GM12874 (cell line): ENCODE data around the gene DNASE1L2.

Experiments used
- TF ChIP-seq, protein P1 (sequence below): IDR thresholded peaks from 2 replicates; pipeline ENCODE4 v1.5.1; 2011; ENCODE audit warnings: low read depth, mild to moderate bottlenecking, control low read depth, low read length, moderate library complexity; ENCODE audit not compliant: insufficient read depth

The DNASE1L2 gene

GRCh38 chr16:2238150-2238837 is 2.0 kb downstream of the DNASE1L2 start:
- TF ChIP-seq, protein P1, sequence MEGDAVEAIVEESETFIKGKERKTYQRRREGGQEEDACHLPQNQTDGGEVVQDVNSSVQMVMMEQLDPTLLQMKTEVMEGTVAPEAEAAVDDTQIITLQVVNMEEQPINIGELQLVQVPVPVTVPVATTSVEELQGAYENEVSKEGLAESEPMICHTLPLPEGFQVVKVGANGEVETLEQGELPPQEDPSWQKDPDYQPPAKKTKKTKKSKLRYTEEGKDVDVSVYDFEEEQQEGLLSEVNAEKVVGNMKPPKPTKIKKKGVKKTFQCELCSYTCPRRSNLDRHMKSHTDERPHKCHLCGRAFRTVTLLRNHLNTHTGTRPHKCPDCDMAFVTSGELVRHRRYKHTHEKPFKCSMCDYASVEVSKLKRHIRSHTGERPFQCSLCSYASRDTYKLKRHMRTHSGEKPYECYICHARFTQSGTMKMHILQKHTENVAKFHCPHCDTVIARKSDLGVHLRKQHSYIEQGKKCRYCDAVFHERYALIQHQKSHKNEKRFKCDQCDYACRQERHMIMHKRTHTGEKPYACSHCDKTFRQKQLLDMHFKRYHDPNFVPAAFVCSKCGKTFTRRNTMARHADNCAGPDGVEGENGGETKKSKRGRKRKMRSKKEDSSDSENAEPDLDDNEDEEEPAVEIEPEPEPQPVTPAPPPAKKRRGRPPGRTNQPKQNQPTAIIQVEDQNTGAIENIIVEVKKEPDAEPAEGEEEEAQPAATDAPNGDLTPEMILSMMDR: no peak

DNA sequence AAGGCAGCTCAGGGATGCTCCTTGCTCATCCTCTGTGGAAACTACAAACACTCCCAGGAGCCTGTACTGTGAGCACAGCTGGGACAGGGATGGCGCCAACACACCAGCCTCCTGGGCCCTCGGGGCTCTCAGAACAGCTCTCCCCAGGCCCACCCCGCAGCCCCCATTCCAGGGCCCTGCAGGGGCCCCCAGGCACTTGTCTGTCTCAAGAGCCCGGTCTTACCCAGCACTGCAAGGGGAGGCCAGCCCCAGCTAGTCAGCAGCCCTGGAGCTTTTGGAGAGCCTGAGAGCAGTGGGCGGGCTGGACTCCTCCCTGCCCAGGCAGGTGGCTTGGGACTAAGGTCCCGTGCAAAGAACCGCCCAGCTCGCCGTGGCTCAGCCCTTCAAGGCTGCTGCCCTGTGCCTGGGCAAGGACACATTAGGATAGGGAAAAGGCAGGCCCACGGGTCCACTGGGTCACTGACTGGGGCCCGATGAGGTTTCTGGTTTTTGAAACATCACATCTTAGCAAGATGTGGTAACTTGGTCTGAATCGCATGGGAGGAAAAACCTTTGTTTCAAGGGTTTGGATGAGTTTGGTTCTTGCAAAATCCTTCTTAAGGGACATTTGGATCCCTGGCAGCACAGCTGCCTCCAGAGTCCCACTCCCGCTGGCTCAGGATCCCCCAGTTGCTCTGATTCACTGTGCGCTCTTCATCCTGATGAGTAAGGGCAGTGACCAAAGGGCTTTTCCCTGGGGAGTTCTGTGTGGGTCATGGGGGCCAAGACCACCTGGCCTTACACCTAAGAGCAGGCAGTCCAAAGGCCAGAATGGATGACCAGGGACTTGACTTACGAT is 2.8 kb downstream of the DNASE1L2 start:
- TF ChIP-seq, protein P1: no peak

- TF ChIP-seq, protein P1: no peak
Observed at GRCh38 chr16:2242598-2242997, 6.4 kb downstream of the DNASE1L2 start.

DNA sequence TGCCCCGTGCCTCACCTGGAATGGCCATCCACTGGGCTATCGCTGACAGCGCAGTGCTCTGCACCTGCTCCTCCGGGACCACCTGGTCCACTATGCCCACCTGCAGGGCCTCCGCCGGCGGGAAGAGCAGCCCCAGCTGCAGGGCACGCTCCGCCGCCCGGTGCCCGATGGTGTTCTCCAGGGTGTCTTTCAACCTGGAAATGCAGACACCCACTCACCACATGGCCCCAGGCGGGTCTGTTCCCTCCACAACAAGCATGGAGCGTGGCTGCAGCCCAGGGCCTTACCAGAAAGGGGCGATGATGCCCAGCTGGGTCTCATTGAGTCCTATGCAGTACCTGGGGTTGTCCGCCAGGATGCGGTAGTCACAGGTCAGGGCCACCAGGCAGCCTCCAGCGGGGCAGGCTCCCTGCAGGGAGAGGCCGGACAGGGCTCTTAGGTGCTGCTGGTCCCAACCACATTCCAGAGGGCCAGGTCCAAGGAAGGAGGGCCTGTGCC is 6.8 kb downstream of the DNASE1L2 start:
- TF ChIP-seq, protein P1: 0 out of 2 replicates have a peak, but pooled peaks have one; percentile 44

GRCh38 chr16:2243781-2244180 is 7.5 kb downstream of the DNASE1L2 start:
- TF ChIP-seq, protein P1: no peak

GRCh38 chr16:2244301-2244700 is 8.1 kb downstream of the DNASE1L2 start:
- TF ChIP-seq, protein P1: no peak
